IPS-15b (cell line): ENCODE data around the gene MUC5B.
"Not testable (repeated sequence)": the region's sequence is repeated elsewhere in the genome, so short reads cannot be mapped to it uniquely, and the experiment has no call there.

Experiments used
- H3K27me3 ChIP-seq: one replicate; pipeline ENCODE4 v1.6.1; 2013; ENCODE audit warnings: low read length; ENCODE audit not compliant: control insufficient read depth, insufficient read depth
- H3K36me3 ChIP-seq: one replicate; pipeline ENCODE4 v1.6.1; 2013; ENCODE audit warnings: low read length; ENCODE audit not compliant: control insufficient read depth, insufficient read depth
- H3K4me1 ChIP-seq: one replicate; pipeline ENCODE4 v1.6.1; 2013; ENCODE audit warnings: mild to moderate bottlenecking, low read length; ENCODE audit not compliant: control insufficient read depth, insufficient read depth
- H3K4me3 ChIP-seq: one replicate; pipeline ENCODE4 v1.5.1; 2013; ENCODE audit warnings: low read depth, low read length
- H3K9ac ChIP-seq: one replicate; pipeline ENCODE4 v1.6.1; 2013; ENCODE audit warnings: low read depth, mild to moderate bottlenecking, low read length
- H3K9me3 ChIP-seq: one replicate; pipeline ENCODE4 v1.6.1; 2013; ENCODE audit warnings: mild to moderate bottlenecking, low read length; ENCODE audit not compliant: control insufficient read depth, insufficient read depth

The MUC5B gene

GRCh38 chr11:1208394-1209261, 14.2 kb upstream of the MUC5B start:
- H3K27me3 ChIP-seq, result no peaks in the 10 kb centered on the region
- H3K9me3 ChIP-seq, result no peaks in the 10 kb centered on the region
- H3K4me3 ChIP-seq, result no peak overlapping the region
- H3K36me3 ChIP-seq, result no peaks in the 10 kb centered on the region
- no peak overlapping the region for H3K9ac ChIP-seq
- no peaks in the 10 kb centered on the region for H3K4me1 ChIP-seq

DNA sequence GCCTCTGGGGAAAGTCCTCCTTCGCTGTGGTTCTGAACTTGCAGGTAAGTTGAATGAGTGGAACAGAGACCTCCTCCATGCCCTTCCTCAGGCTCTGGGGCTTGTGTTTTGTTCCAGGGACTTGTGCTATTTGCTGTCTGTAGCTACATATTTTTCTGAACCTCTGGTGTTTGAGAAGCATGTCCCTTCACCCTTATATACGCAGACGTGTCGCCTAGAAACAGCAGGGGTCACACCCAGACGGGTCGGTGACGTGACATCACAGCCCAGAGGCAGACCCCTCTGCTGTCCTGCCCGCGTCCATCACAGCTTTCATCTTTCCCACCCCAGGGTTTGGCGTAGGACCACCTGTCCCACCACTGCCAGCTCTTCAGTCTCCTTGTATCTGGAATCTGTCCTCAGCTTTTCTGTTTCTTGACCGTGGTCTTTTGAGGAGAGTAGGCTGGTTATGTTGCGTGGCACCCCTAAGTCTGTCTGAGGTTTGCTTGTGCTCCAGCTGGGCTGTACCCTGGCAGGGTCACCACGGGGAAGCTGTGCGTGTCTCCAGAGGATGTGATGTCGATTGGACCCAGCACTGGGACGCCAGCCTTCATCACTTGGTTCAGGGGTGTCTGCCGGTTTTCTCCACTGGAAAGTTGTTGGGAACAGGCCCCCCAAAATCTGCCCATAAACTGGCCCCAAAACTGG, 13.4 kb upstream of the MUC5B start:
- H3K9ac ChIP-seq, result no peak overlapping the region
- H3K9me3 ChIP-seq, result no peaks in the 10 kb centered on the region
- H3K4me3 ChIP-seq, result no peak overlapping the region
- H3K4me1 ChIP-seq, result no peaks in the 10 kb centered on the region
- H3K27me3 ChIP-seq, result no peaks in the 10 kb centered on the region
- no peaks in the 10 kb centered on the region for H3K36me3 ChIP-seq

DNA sequence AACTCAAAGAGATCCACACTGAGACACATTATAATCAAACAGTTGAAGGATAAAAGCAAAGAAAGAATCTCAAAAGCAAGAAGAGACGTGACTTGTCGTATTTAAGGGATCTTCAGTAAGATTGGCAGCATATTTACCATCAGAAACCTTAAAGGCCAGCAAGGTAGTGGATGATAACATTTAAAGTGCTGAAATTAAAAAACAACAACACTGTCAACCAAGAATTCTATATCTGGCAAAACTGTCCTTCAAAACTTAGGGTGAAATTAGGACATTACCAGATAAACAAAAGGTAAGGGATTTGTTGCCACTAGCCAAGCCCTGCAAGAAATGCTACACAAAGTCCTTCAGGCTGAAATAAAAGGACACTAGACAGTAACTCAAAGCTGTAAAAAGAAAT, 11.0 kb upstream of the MUC5B start:
- Histone ChIP-seq H3K9me3 (no peaks in the 10 kb centered on the region), H3K36me3 (no peaks in the 10 kb centered on the region), H3K4me1 (no peaks in the 10 kb centered on the region), H3K4me3 (no peak overlapping the region), H3K27me3 (no peaks in the 10 kb centered on the region), H3K9ac (no peak overlapping the region)

DNA sequence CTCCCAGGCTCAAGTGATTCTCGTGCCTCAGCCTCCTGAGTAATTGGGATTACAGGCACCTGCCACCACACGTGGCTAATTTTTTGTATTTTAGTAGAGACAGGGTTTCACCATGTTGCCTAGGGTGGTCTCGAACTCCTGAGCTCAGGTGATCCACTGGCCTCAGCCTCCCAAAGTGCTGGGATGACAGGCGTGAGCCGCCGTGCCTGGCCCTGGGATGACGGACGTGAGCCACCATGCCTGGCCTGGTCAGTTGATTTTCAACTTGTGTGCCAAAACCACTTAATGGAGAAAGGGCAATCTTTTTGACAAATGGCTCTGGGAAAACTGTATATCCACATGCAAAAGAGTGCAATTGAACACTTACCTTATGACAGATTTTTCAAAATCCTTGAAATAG, 7.0 kb upstream of the MUC5B start:
- H3K9ac ChIP-seq, H3K4me1 ChIP-seq, H3K4me3 ChIP-seq, H3K36me3 ChIP-seq, H3K27me3 ChIP-seq, H3K9me3 ChIP-seq: not testable (repeated sequence)

GRCh38 chr11:1217151-1217550, 5.7 kb upstream of the MUC5B start:
- no peaks in the 10 kb centered on the region for H3K27me3 ChIP-seq
- no peaks in the 10 kb centered on the region for H3K36me3 ChIP-seq
- no peaks in the 10 kb centered on the region for H3K9me3 ChIP-seq
- H3K4me1 ChIP-seq, result no peaks in the 10 kb centered on the region
- H3K9ac ChIP-seq, result no peak overlapping the region
- no peak overlapping the region for H3K4me3 ChIP-seq

GRCh38 chr11:1218256-1218787, 4.5 kb upstream of the MUC5B start:
- Histone ChIP-seq H3K9me3 (no peaks in the 10 kb centered on the region), H3K4me3 (no peak overlapping the region), H3K36me3 (no peaks in the 10 kb centered on the region), H3K4me1 (no peaks in the 10 kb centered on the region), H3K9ac (no peak overlapping the region), H3K27me3 (no peaks in the 10 kb centered on the region)

DNA sequence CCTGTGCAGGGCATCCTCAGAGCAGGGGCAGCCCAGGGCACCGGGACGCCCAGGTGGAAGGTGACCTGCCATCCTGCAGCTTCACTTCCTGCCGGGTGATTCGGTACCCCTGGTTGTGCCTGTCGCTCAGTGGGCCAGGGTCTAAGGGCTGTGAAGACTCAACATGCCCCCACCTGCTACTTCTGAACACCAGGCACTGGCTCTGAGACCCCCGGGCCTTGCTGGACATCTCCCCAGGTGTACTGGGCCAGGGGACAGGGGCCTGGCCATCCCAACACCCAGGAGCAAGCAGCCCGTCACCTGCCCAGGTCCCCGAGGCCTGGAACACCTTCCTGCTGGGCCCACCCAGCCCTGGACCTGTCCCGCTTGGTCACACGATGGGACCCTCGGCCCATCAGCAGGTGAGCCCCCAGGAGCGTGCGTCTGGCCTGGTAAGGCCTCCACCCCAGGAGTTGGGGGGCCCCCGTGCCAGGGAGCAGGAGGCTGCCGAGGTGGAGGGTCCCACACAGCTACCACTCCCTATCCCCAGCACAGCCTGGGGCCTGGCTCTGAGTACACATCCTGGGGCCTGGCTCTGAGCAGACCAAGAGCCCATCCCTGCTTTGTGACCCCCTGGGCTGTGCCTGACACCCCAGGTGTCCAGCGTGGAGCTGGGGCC, 3.9 kb upstream of the MUC5B start:
- no peaks in the 10 kb centered on the region for H3K4me1 ChIP-seq
- H3K27me3 ChIP-seq, result no peaks in the 10 kb centered on the region
- H3K9me3 ChIP-seq, result no peaks in the 10 kb centered on the region
- no peak overlapping the region for H3K4me3 ChIP-seq
- no peaks in the 10 kb centered on the region for H3K36me3 ChIP-seq
- no peak overlapping the region for H3K9ac ChIP-seq

DNA sequence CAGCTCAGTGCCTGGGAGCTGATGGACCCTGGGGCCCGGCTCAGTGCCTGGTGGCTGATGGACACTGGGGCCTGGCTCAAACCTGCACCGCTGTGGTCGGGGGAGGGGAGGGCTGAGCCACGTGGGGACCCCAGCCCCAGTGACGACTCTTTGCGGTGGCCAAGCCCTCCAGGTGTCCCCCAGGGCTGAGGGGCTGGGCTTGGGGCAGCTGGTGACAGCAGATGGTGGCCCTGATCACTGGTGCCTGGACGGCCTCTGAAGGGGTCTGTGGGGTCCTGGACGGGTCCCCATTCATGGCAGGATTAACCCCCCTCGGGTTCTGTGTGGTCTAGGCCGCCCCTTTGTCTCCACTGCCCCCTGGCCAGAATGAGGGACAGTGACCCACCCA, 3.4 kb upstream of the MUC5B start:
- Histone ChIP-seq H3K36me3 (no peaks in the 10 kb centered on the region), H3K4me3 (no peak overlapping the region), H3K27me3 (no peaks in the 10 kb centered on the region), H3K4me1 (no peaks in the 10 kb centered on the region), H3K9me3 (no peaks in the 10 kb centered on the region), H3K9ac (no peak overlapping the region)

- Histone ChIP-seq H3K4me3 (no peak overlapping the region), H3K27me3 (no peaks in the 10 kb centered on the region)
Observed at GRCh38 chr11:1219834-1220815, 2.7 kb upstream of the MUC5B start.

DNA sequence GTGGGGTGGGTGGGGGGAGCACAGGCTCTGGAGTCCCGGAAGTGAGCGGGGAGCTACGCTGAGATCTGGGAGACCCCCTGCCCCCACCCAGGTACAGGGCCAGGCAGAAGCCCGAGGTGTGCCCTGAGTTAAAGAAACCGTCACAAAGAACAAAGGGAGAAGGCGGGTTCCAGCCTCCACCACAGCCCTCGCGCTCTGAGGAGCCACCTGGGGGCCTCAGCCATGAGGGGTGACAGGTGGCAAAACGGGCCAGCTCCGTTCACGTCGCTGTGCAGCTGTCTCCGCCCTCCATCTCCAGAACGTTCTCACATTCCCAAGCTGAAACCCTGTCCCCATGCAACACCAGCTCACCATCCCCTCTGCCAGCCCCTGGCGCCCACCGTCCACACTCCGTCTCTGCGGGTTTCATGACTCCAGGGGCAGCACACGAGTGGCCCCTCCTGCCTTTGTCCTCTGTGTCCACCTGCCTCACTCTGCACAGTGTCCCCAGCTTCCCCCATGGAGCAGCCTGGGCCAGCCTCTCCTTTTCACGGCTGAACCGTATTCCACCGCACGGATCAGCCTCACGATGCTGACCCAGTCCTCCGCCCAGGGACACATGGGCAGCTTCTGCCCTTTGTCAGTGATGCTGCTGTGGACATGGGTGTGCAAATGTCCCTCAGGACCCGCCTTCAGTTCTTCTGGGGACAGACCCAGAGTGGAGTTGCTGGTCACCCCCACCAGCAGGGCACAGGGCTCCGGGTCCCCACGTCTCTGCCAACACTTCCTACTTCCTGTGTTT, 1.7 kb upstream of the MUC5B start:
- H3K4me1 ChIP-seq, result no peaks in the 10 kb centered on the region
- no peaks in the 10 kb centered on the region for H3K9me3 ChIP-seq
- no peak overlapping the region for H3K9ac ChIP-seq
- peaks cover 3% of the 10 kb centered on the region for H3K36me3 ChIP-seq
- no peaks in the 10 kb centered on the region for H3K27me3 ChIP-seq
- H3K4me3 ChIP-seq, result no peak overlapping the region

More at GRCh38 chr11:1219834-1220815, 2.7 kb upstream of the MUC5B start:
- no peaks in the 10 kb centered on the region for H3K36me3 ChIP-seq
- no peaks in the 10 kb centered on the region for H3K4me1 ChIP-seq
- no peaks in the 10 kb centered on the region for H3K9me3 ChIP-seq
- no peak overlapping the region for H3K9ac ChIP-seq
